G401.6 (cell line): ENCODE data around the gene PKD2L2.
"Not testable (repeated sequence)": the region's sequence is repeated elsewhere in the genome, so short reads cannot be mapped to it uniquely, and the experiment has no call there.

Experiments
- FAIRE-seq: peaks from 2 replicates; lab custom pipeline; 2012; peaks lifted over from hg19 to GRCh38; lab: Jason Lieb, UNC

Gene PKD2L2

DNA sequence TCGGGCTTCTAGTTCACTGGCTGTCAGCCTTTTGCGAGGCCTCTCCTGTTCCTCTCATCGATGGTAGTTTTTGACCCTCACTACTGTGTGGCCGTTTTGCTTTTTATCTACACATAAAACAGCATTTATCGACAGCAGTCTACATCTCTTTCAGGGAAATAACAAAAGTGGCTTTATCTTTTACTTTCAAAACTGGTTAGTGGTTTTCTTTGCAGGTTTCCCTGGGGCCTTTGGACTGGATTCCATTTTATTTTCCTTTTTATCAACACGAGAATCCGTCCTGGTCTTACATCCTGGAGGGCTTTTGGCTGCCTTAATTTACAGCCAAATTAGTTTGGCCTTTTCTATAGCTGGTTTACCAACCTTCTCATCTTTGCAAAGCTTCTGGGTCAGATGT, 793 bp upstream of the PKD2L2 start:
- no peak for FAIRE-seq

DNA sequence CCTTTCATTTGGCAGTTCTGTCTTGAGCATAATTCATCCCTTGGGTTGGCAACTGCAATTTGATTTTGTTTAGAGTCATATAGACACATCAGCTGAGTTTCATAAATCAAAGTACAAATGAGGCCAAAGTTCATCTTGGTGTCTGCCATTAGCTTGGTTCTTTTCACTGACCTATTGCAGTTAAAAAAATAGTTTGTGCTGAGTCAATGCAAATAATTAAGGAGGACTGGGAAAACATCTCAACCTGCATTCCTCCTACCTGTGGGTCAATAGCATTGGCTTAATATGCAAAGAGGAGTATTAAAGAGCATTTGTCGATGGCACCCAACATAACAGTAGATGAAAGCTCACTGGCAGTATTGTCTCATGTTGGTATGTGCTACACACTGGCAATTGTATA, 1.6 kb downstream of the PKD2L2 start:
- FAIRE-seq, result no peak

DNA sequence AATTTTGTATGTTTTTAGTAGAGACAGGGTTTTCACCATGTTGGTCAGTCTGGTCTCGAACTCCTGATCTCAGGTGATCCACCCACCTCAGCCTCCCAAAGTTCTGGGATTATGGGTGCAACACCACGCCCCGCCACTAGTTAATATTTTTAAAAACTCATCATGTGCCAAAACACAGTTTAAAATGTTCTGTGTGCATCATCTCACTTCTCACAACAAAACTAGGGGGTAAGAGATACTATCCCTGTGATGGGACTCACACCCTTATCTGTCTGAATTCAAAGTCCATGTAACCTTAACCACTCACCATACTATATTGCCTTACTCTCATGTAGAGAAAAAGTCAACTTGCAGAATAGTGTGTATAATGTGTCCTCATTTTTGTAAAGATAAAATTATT, 2.6 kb downstream of the PKD2L2 start:
- FAIRE-seq, result no peak

- no peak for FAIRE-seq
These were observed 5.3 kb downstream of the PKD2L2 start for GRCh38 chr5:137894586-137894985.

GRCh38 chr5:137896560-137896959, 7.3 kb downstream of the PKD2L2 start:
- no peak for FAIRE-seq

DNA sequence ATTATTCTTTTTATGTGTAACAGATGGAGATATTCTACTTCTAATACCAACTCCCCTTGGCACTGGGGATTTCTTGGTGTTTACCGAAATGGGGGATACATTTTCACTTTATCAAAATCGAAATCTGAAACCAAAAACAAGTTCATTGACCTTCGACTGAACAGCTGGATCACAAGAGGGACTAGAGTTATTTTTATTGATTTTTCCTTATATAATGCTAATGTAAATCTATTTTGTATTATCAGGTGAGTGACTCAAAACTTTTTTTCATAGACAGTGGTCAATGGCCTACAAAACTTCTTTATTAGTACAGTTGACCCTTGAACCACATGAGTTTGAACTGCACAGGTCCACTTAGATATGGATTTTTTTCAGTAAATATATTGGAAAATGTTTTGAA, 10.2 kb downstream of the PKD2L2 start:
- FAIRE-seq, result no peak

GRCh38 chr5:137901011-137901817, 12.0 kb downstream of the PKD2L2 start:
- FAIRE-seq, result no peak

GRCh38 chr5:137902408-137903133, 13.3 kb downstream of the PKD2L2 start:
- no peak for FAIRE-seq

DNA sequence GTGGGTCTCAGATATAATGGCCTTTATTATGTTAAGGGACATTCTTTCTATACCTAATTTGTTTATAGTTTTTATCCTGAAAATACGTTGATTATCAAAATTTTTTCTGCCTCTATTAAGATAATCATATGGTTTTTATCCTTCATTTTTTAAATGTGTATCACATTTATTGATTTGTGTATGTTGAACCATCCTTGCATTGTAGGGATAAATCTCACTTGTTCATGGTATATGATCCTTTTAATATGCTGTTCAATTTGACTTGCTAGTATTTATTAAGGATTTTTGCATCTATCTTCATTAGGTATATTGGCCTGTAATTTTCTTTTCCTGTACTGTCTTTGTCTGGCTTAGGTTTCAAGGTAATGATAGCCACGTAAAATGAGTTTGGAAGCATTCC, 25.5 kb downstream of the PKD2L2 start:
- no peak for FAIRE-seq

GRCh38 chr5:137916923-137917322, 27.7 kb downstream of the PKD2L2 start:
- FAIRE-seq, result no peak

DNA sequence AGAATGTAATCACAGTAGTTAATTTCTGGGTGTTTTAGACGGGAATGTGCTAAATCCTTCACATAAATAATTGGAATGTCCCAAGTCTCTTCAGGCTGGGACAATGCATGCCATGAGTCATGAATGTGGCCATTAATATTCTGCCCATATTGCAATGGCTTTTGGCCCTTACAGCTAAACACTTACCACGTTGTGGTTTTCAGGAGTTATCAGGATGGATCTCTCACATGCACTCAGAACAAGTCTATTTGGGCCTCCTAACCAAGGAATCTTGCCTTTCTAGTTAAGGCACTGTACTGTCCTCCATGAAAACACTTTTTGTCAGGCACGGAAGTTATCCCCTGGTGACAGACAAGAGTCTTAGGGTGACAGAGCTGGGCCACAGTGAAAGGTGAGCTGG, 32.7 kb downstream of the PKD2L2 start:
- no peak for FAIRE-seq

DNA sequence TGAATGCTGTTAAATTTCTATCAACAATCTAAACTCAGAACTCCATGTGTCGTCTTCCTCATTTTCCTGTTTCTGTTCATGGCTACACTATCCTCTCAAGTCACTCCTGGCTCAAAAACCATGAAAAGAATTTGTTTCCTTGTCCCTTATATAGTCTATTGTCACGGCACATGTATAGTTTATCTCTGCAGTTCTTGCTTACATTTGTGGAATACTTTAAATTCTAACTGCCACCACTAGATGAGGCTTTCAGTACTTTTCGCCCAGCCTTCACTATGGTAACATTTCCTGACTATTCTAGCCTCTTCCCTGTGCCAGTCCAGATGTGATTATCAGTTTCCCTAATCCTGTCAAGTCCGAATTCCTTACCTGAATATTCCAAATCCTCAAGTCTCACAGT, 34.6 kb downstream of the PKD2L2 start:
- no peak for FAIRE-seq

DNA sequence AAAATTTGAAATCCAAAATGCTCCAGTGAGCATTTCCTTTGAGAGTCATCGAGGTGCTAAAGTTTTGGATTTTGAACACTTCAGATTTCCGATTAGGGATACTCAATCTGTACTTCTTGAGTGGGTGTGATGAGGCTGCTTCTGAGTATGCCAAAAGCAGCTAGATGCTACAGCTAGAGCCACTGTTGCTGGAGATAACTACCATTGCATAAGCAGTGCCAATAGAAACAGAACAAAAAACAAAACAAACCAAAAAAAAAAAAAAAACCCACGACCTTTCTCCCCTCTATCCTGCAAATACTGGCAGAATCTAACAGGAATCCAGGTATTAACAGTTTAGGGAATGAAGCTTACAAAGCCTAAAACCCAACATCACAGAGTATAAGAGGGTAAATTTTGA, 43.5 kb downstream of the PKD2L2 start:
- no peak for FAIRE-seq

GRCh38 chr5:137933491-137933911, 44.2 kb downstream of the PKD2L2 start:
- FAIRE-seq, result no peak

DNA sequence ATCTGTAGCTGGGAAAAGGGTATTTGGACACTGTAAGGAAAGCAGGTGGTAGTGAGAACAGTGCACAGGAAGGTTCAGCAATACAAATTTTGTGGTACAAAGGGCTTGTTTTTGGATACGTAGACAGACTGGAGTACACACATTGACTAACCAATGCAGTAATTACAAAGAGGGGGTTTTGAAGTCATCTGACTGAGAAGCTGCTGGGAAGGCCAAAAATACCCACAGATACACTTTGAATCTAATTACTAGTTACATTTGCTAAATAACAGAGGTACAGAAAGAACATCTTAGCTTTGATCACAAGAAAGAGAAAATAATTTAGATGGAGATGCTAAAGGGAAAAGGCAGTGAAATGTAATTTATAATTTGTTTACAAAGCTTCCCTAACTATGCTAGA, 45.9 kb downstream of the PKD2L2 start:
- FAIRE-seq, result no peak

GRCh38 chr5:137935694-137936093, 46.4 kb downstream of the PKD2L2 start:
- FAIRE-seq, result no peak

DNA sequence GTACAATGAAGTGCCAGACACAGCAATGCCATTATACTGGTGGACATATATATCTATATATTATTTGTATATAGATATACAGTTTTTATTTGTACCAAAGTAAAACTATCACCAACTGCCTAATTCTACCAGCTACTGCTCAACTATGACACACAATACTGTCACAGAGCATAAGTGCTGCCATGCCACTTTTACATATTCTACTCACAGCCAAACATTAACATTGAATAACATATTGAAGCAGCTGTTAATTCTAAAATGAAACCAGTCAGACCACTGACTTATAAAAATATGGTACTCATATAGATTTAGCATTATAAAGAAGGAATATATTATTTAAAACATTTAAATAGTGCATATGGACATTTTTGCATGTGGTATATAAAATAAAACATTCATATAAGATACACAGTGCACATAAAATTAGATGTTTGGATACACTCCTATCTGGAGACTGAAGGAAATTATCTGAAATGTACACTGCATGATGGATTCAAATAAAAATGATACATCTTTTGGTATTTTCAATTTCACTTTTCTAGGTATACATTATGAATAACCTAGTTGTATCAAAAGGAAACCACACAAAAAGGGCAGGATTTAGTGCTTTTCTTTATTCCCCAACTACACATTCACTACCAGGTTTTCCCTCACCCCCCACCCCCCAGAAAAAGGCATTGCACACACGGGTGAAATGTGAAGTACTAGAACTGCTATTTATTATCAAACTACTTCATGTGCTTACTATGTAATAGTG, 48.9 kb downstream of the PKD2L2 start:
- no peak for FAIRE-seq

- FAIRE-seq, result no peak
These were observed 49.5 kb downstream of the PKD2L2 start for GRCh38 chr5:137938751-137939143.

DNA sequence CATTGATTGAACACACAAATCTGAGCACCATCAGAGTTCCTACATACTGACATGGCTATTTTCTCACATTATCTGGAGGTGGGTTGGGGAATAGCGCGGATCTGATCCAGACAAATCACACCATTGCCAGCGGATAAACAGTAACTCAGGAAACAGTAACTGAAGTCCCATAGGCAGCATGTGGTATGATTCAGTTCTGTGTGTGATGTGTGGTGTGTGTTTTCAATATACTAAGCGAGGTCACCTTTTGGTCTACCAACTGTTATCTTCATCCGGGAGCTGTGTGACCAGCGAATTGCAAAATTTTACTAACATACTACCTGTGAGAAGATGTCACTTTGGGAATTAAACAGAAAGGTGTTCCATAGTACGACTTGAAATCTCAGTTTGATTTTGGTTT, 50.1 kb downstream of the PKD2L2 start:
- FAIRE-seq, result no peak

GRCh38 chr5:137944280-137944679, 55.0 kb downstream of the PKD2L2 start:
- not testable (repeated sequence) for FAIRE-seq

- FAIRE-seq, result no peak
These were observed 56.6 kb downstream of the PKD2L2 start for GRCh38 chr5:137945825-137946224.

DNA sequence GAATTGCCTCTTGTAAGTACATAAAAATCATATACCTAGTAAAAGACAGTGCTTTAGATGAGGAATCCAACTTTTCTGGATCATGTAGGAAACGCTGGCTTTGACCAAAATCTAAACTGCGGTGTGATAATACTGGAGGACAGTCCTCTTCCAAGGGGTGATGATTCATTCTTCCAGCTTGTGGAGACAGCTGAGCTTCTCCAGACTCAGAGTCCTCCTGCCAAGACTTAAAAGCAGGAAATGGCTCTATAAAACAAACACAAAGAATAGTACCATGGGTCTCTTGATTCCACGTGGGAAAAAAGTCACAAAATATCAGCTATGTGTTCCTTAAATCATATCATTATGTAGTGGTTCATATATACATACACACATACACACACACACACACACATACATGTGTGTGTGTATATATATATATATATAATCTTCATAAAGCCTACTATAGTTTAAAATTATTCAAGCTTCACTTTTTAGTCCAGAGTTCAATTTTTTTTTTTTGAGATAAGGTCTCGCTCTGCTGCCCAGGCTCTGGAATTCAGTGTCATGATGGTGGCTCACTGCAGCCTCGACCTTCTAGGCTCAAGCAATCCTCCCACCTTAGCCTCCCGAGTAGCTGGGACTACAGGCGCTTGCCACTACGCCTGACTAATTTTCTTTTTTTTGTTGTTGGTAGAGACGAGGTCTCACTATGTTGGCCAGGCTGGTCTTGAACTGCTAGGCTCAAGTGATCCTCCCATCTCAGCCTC, 65.0 kb downstream of the PKD2L2 start:
- FAIRE-seq, result no peak
